Panc1 (cell line): ENCODE results near the gene TSHZ2. TPM values are rescaled to one million over a fixed set of nuclear protein-coding genes. Genes with fewer than 3 reads are reported as not detected.

Source experiments
- ATAC-seq: fragments of 200-7000 bp; cut with Tn5 transposase; 2 replicates; pipeline ENCODE4 v1.9.1; 2020; ENCODE audit warnings: mild to moderate bottlenecking, moderate library complexity
- BruUV-seq: library from RNA; stranded (reverse); fragments of 400-500 nt; replicated peaks from 2 replicates; lab custom pipeline; 2021; lab: Mats Ljungman, UMichigan
- CTCF ChIA-PET: fragments of 300-600 bp; sonication (Branson Sonifier 250); formaldehyde crosslinking; loops from one replicate; lab custom pipeline; 2022; ENCODE audit warnings: antibody characterized with exemption; lab: Charles Lee
- POLR2A ChIA-PET: fragments of 300-600 bp; sonication (Branson Sonifier 250); formaldehyde crosslinking; loops from one replicate; lab custom pipeline; 2022; ENCODE audit warnings: antibody characterized with exemption; lab: Charles Lee
- DNase-seq: peaks from one replicate; pipeline ENCODE4 v3.0.0-alpha.2; 2010; ENCODE audit warnings: low read depth, low spot score
- H3K27ac ChIP-seq: 2 replicates; pipeline ENCODE4 v1.5.1; 2011; ENCODE audit warnings: mild to moderate bottlenecking, low read length, inconsistent platforms
- H3K27me3 ChIP-seq: fragments of 200-500 bp; sonication (Bioruptor generic); 2 replicates; pipeline ENCODE4 v1.6.0; 2014; ENCODE audit warnings: low read length, inconsistent platforms; ENCODE audit not compliant: control insufficient read depth, insufficient read depth
- H3K36me3 ChIP-seq: fragments of 200-500 bp; sonication (Bioruptor generic); 2 replicates; pipeline ENCODE4 v1.5.1; 2014; ENCODE audit warnings: inconsistent platforms, mild to moderate bottlenecking, low read length, moderate library complexity; ENCODE audit not compliant: control insufficient read depth, insufficient read depth
- H3K4me1 ChIP-seq: 2 replicates; pipeline ENCODE4 v1.5.1; 2011; ENCODE audit warnings: inconsistent platforms, mild to moderate bottlenecking, low read length, moderate library complexity; ENCODE audit not compliant: control insufficient read depth, insufficient read depth
- H3K4me3 ChIP-seq, 2 experiments: 2 replicates each; pipeline ENCODE4 v1.5.1; 2011 to 2012; ENCODE audit warnings: low read depth in 2 of 2, low read length in 2 of 2, mild to moderate bottlenecking in 2 of 2, inconsistent platforms in 1 of 2, moderate library complexity in 1 of 2
- H3K9me3 ChIP-seq: fragments of 200-500 bp; sonication (Bioruptor generic); 2 replicates; pipeline ENCODE4 v1.5.1; 2014; ENCODE audit warnings: low read depth, mild to moderate bottlenecking, inconsistent platforms, low read length, moderate library complexity; ENCODE audit not compliant: control insufficient read depth, insufficient read depth
- CTCF ChIP-seq: fragments of 450-650 bp; IDR thresholded peaks from 2 replicates; pipeline ENCODE4 v1.5.1; 2017; ENCODE audit warnings: mild to moderate bottlenecking
- POLR2AphosphoS5 ChIP-seq: IDR thresholded peaks from 2 replicates; pipeline ENCODE4 v1.6.1; 2012; ENCODE audit warnings: mild to moderate bottlenecking, low read depth, low read length, moderate library complexity
- REST ChIP-seq, 2 experiments: IDR thresholded peaks; 2 replicates each; pipeline ENCODE4 v1.6.1; 2011 to 2012; ENCODE audit warnings: low read depth in 2 of 2, control low read depth in 1 of 2, low read length in 1 of 2, mild to moderate bottlenecking in 1 of 2, moderate library complexity in 1 of 2; ENCODE audit not compliant: insufficient read depth in 1 of 2
- SIN3A ChIP-seq: IDR thresholded peaks from 2 replicates; pipeline ENCODE4 v1.6.1; 2012; ENCODE audit warnings: low read depth, mild to moderate bottlenecking, low read length, moderate library complexity, borderline replicate concordance; ENCODE audit not compliant: insufficient read depth
- TCF7L2 ChIP-seq: IDR thresholded peaks from 2 replicates; pipeline ENCODE4 v1.6.1; 2011; ENCODE audit warnings: mild to moderate bottlenecking, low read depth, low read length, inconsistent platforms
- in situ Hi-C: cut with HindIII; loops from 2 replicates; pipeline ENCODE4 v1.10.0; 2016; ENCODE audit warnings: low sequenced_read_pairs, low pct_unique_long_range_greater_than_20kb
- intact Hi-C: fragments of 100-400 bp; cut with micrococcal nuclease; formaldehyde crosslinking; loops from one replicate; pipeline ENCODE4 v1.10.0; 2022; ENCODE audit not compliant: unreplicated experiment
- total RNA-seq: library from RNA; stranded (reverse); gene quantifications from one replicate; pipeline ENCODE4 v1.2.1, GENCODE V29; 2021; ENCODE audit not compliant: unreplicated experiment

The TSHZ2 gene
- total RNA-seq, 1 experiment from 2014 or later, result 0.36 TPM

GRCh38 chr20:52926505-52926904 lies 45.7 kb upstream of the TSHZ2 start:
- ChIA-PET POLR2A (no interaction called here), CTCF (no interaction called here)
- Histone ChIP-seq H3K27ac (no peak overlapping the region), H3K27me3 (no peaks in the 10 kb centered on the region), H3K36me3 (no peaks in the 10 kb centered on the region), H3K9me3 (no peaks in the 10 kb centered on the region), H3K4me1 (no peaks in the 10 kb centered on the region), H3K4me3 (no peak overlapping the region)
- TF ChIP-seq TCF7L2, result no peak
- TF ChIP-seq SIN3A, result no peak
- TF ChIP-seq REST (IDR thresholded peaks at IDR 0.05; ENCODE audit: insufficient read depth in 1 of 2, low read depth in 2 of 2, low read length in 1 of 2), result no peak
- TF ChIP-seq CTCF, result no peak
- BruUV-seq, result no TSS peak
- in situ Hi-C loops, result no loop called here
- intact Hi-C loops, result no loop called here
- ATAC-seq (no peak), DNase-seq (no peak)

- intact Hi-C loops, result no loop called here
- Histone ChIP-seq H3K36me3 (no peaks in the 10 kb centered on the region), H3K27me3 (no peaks in the 10 kb centered on the region), H3K4me3 (no peak overlapping the region), H3K4me1 (no peaks in the 10 kb centered on the region), H3K27ac (no peak overlapping the region), H3K9me3 (no peaks in the 10 kb centered on the region)
- ATAC-seq, result no peak
- no TSS peak for BruUV-seq
- ChIA-PET CTCF (no interaction called here), POLR2A (no interaction called here)
- no peak for DNase-seq
- no peak for TF ChIP-seq POLR2AphosphoS5
- TF ChIP-seq CTCF, result no peak
- TF ChIP-seq REST (IDR thresholded peaks at IDR 0.05; ENCODE audit: insufficient read depth in 1 of 2, low read depth in 2 of 2, low read length in 1 of 2), result no peak
- no peak for TF ChIP-seq SIN3A
- no peak for TF ChIP-seq TCF7L2
- in situ Hi-C loops, result no loop called here
Measured at GRCh38 chr20:52933867-52934266, 38.3 kb upstream of the TSHZ2 start.
